HL-60 (cell line): ENCODE measurements around the gene CIT.

ENCODE experiments used
- GABPA ChIP-seq: IDR thresholded peaks from 2 replicates; pipeline ENCODE4 v1.6.1; 2012; ENCODE audit warnings: low read depth
- POLR2AphosphoS5 ChIP-seq: IDR thresholded peaks from 2 replicates; pipeline ENCODE4 v1.6.1; 2012; ENCODE audit warnings: low read depth
- SPI1 ChIP-seq: IDR thresholded peaks from 2 replicates; pipeline ENCODE4 v1.6.1; 2012; ENCODE audit warnings: low read depth, mild to moderate bottlenecking, borderline replicate concordance
- TF ChIP-seq, protein P1 (sequence below): IDR thresholded peaks from one replicate; pipeline ENCODE4 v1.5.1; 2011; ENCODE audit warnings: low read length, control low read depth, inconsistent platforms; ENCODE audit not compliant: insufficient read depth
- TF ChIP-seq, protein P2 (sequence below): IDR thresholded peaks from 2 replicates; pipeline ENCODE4 v1.6.1; 2012; ENCODE audit warnings: low read depth; ENCODE audit not compliant: insufficient replicate concordance

DNA sequence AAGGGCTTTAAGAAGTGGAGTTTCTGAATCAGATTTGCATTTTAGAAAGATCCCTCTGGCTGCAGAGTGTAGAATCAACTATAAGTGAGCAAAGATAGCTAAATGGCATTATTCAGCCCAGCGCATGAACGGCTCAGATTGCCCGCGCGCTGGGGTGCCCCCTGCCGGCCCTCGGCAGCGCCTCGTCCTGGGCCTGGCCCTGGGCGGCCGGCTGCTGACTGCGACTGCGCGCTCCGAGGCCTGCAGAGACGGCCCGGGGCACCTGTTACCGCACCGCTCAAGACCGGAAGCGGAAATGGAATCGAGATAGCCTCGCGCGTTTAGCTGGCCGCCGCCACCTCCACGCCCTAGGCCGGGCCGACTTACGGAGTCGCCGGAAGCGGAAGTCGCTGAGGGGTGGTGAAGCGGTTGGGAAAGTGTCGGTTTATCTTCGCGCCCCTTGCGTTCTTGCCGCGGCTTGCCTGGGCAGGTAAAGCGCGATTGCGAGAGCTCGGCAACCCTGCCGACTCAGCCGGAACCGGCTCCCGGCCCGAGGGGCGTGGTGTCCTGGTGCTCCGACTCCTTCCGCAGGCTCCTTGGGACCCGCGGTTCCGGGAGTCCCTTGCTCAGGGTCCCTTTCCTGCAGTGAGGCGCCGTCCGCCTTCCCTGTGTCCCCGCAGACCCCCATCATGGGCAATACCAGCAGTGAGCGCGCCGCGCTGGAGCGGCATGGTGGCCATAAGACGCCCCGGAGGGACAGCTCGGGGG lies 209.4 kb downstream of the CIT start, which contains the start of gene PRKAB1:
- TF ChIP-seq, protein P1, sequence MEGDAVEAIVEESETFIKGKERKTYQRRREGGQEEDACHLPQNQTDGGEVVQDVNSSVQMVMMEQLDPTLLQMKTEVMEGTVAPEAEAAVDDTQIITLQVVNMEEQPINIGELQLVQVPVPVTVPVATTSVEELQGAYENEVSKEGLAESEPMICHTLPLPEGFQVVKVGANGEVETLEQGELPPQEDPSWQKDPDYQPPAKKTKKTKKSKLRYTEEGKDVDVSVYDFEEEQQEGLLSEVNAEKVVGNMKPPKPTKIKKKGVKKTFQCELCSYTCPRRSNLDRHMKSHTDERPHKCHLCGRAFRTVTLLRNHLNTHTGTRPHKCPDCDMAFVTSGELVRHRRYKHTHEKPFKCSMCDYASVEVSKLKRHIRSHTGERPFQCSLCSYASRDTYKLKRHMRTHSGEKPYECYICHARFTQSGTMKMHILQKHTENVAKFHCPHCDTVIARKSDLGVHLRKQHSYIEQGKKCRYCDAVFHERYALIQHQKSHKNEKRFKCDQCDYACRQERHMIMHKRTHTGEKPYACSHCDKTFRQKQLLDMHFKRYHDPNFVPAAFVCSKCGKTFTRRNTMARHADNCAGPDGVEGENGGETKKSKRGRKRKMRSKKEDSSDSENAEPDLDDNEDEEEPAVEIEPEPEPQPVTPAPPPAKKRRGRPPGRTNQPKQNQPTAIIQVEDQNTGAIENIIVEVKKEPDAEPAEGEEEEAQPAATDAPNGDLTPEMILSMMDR = peak; percentile 83
- TF ChIP-seq, protein P2, sequence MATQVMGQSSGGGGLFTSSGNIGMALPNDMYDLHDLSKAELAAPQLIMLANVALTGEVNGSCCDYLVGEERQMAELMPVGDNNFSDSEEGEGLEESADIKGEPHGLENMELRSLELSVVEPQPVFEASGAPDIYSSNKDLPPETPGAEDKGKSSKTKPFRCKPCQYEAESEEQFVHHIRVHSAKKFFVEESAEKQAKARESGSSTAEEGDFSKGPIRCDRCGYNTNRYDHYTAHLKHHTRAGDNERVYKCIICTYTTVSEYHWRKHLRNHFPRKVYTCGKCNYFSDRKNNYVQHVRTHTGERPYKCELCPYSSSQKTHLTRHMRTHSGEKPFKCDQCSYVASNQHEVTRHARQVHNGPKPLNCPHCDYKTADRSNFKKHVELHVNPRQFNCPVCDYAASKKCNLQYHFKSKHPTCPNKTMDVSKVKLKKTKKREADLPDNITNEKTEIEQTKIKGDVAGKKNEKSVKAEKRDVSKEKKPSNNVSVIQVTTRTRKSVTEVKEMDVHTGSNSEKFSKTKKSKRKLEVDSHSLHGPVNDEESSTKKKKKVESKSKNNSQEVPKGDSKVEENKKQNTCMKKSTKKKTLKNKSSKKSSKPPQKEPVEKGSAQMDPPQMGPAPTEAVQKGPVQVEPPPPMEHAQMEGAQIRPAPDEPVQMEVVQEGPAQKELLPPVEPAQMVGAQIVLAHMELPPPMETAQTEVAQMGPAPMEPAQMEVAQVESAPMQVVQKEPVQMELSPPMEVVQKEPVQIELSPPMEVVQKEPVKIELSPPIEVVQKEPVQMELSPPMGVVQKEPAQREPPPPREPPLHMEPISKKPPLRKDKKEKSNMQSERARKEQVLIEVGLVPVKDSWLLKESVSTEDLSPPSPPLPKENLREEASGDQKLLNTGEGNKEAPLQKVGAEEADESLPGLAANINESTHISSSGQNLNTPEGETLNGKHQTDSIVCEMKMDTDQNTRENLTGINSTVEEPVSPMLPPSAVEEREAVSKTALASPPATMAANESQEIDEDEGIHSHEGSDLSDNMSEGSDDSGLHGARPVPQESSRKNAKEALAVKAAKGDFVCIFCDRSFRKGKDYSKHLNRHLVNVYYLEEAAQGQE = no peak
- TF ChIP-seq POLR2AphosphoS5 (peak; percentile 70; the same call in 1 of the 2 replicates), SPI1 (peak; percentile 44; the same call in 1 of the 2 replicates), GABPA (peak; percentile 97)
